SK-N-MC (cell line): ENCODE data around the gene ISM1.

Experiments used
- EZH2 ChIP-seq: fragments of 200-600 bp; sonication (generic); IDR thresholded peaks from one replicate; pipeline ENCODE4 v1.6.1; 2017; ENCODE audit warnings: antibody characterized with exemption
- FOXP2 ChIP-seq: optimal IDR thresholded peaks from 2 replicates; pipeline ENCODE3; 2011; ENCODE audit warnings: mild to moderate bottlenecking, moderate library complexity; ENCODE audit not compliant: insufficient read depth; ENCODE audit errors: extremely low read length, control extremely low read depth
- POLR2AphosphoS5 ChIP-seq: IDR thresholded peaks from 2 replicates; pipeline ENCODE4 v1.6.1; 2012; ENCODE audit warnings: mild to moderate bottlenecking, low read depth, low read length, borderline replicate concordance

DNA sequence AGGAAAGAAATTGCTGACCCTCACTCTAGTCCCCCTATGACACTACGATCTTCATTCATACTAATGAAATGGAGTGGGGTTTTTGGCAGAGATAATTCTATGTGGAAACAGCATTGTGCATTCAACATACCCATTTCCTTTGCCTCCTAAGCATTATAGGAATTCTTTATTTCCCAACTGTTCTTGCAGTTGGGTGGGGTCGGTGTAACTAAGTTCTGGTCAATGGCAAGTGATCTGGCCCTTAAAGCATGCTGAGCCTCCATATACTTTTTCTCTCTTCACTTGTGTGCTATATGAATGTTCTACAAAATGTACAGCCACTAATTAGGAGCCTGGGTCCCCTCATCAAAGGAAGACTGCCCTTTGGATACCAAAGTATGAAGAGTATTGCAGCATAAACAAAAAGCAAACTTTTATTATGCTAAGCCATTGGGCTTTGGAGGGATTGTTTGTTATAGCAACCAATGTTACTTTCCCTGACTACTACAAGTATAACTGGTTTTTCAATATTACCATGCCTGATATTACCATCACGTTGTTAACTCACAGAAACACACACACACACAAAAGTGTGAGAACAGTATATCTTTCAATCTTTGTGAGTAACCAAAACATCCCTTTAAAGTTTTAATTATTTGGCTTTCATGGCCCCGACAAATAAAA lies 9.0 kb upstream of the ISM1 start:
- TF ChIP-seq EZH2 = no peak
- no peak for TF ChIP-seq POLR2AphosphoS5
- TF ChIP-seq FOXP2 = no peak
